ENCODE results near the gene SEC14L1.
A peak's percentile ranks its signal among the peaks of the same experiment; 100 is the strongest.

Gene SEC14L1

GRCh38 chr17:77206158-77206956 lies 65.6 kb downstream of the SEC14L1 start:
- TF ChIP-seq, protein P1, sequence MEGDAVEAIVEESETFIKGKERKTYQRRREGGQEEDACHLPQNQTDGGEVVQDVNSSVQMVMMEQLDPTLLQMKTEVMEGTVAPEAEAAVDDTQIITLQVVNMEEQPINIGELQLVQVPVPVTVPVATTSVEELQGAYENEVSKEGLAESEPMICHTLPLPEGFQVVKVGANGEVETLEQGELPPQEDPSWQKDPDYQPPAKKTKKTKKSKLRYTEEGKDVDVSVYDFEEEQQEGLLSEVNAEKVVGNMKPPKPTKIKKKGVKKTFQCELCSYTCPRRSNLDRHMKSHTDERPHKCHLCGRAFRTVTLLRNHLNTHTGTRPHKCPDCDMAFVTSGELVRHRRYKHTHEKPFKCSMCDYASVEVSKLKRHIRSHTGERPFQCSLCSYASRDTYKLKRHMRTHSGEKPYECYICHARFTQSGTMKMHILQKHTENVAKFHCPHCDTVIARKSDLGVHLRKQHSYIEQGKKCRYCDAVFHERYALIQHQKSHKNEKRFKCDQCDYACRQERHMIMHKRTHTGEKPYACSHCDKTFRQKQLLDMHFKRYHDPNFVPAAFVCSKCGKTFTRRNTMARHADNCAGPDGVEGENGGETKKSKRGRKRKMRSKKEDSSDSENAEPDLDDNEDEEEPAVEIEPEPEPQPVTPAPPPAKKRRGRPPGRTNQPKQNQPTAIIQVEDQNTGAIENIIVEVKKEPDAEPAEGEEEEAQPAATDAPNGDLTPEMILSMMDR (IDR thresholded peaks at IDR 0.05; ENCODE audit: low read depth, low read length): no peak
- H3K9me3 ChIP-seq (ENCODE audit: severe bottlenecking): no peaks in the 10 kb centered on the region
- no peak overlapping the region for H3K27ac ChIP-seq
- DNase-seq: no peak
- H3K4me3 ChIP-seq (ENCODE audit: low read depth, low read length): no peak overlapping the region
- H3K36me3 ChIP-seq: peaks cover 88% of the 10 kb centered on the region
- no peaks in the 10 kb centered on the region for H3K27me3 ChIP-seq (ENCODE audit: insufficient read depth, low read depth, severe bottlenecking)

DNA sequence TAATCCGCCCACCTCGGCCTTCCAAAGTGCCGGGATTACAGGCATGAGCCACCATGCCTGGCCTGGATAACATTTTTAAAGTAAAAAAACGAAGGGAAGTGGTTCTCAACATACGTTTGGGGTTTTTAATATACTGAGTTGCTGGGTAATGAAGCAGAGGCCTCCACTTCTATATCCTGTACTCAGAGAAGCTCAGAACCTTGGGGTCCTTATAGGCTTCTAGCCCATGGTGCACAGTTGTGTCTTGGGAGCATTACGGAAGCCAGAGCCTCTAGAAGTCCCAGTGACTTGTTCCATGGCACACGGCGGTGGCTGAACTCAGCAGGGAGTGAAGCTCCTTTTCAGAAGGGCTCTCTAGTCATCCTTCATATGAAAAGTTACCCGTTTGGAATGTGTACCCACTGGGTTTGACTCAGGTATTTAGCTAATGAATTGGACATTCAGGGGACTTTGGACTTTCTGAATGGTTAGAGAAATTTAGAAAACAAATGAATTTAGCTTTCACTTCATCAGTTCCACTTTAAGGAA lies 67.0 kb downstream of the SEC14L1 start:
- no peak overlapping the region for H3K4me3 ChIP-seq (ENCODE audit: low read depth, low read length)
- peaks cover 89% of the 10 kb centered on the region for H3K36me3 ChIP-seq
- TF ChIP-seq, protein P1 (IDR thresholded peaks at IDR 0.05; ENCODE audit: low read depth, low read length): no peak
- H3K27ac ChIP-seq: no peak overlapping the region
- no peak for DNase-seq
- no peaks in the 10 kb centered on the region for H3K27me3 ChIP-seq (ENCODE audit: insufficient read depth, low read depth, severe bottlenecking)
- H3K9me3 ChIP-seq (ENCODE audit: severe bottlenecking): no peaks in the 10 kb centered on the region

DNA sequence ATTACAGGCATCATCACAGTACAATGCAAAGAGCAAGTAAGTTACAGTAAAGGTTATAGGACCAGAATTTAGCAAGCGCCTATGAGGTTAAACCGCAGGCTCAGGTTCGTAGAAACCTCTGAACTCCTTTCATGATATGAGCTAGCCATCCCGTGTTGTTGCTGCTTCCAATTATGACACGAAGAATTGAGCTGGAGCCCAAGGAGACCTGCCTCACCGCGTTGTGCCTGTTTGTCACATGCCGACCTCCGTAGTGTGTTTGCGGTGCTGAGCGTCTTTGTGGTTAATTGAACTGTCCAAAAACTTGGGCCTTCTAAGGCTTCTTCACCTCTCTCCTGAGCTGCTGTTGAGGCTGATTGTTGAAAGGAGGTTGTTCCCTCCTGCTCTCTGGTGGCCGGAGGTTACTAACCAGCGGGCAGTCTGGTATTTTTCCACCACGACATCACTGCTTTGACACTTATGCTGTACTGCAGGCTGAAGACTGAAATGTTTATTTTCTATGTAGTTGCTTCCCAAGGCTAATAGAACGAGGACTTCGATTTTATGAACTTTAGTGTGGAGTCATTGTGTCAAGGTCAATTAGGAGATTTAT lies 67.5 kb downstream of the SEC14L1 start:
- Histone ChIP-seq H3K27ac (no peak overlapping the region), H3K27me3 (ENCODE audit: insufficient read depth, low read depth, severe bottlenecking) (no peaks in the 10 kb centered on the region), H3K4me3 (ENCODE audit: low read depth, low read length) (no peak overlapping the region), H3K9me3 (ENCODE audit: severe bottlenecking) (no peaks in the 10 kb centered on the region), H3K36me3 (peaks cover 91% of the 10 kb centered on the region)
- TF ChIP-seq, protein P1 (IDR thresholded peaks at IDR 0.05; ENCODE audit: low read depth, low read length): peak; percentile 31; the same call in 1 of the 2 replicates
- no peak for DNase-seq

DNA sequence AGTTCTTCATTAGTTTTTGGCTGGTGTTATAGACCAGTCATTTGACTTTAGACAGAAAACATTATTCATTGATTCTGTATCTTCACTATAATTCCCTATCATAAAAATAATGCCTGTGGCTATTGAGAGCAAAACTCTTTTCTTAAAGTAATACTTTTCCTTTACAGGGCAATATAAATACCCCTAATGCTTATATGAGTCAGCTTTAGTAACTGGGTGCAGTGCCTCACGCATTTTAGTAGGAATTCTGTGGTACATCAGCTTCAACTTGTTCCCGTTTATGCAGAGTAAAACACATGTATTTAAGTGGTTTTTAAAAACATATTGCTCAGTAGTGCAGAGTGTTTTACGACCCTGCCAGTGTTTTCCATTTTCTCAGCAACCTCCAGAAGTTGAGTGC lies 68.1 kb downstream of the SEC14L1 start:
- no peak overlapping the region for H3K27ac ChIP-seq
- no peak for DNase-seq
- peaks cover 91% of the 10 kb centered on the region for H3K36me3 ChIP-seq
- H3K27me3 ChIP-seq (ENCODE audit: insufficient read depth, low read depth, severe bottlenecking): no peaks in the 10 kb centered on the region
- TF ChIP-seq, protein P1 (IDR thresholded peaks at IDR 0.05; ENCODE audit: low read depth, low read length): no peak
- no peak overlapping the region for H3K4me3 ChIP-seq (ENCODE audit: low read depth, low read length)
- no peaks in the 10 kb centered on the region for H3K9me3 ChIP-seq (ENCODE audit: severe bottlenecking)

DNA sequence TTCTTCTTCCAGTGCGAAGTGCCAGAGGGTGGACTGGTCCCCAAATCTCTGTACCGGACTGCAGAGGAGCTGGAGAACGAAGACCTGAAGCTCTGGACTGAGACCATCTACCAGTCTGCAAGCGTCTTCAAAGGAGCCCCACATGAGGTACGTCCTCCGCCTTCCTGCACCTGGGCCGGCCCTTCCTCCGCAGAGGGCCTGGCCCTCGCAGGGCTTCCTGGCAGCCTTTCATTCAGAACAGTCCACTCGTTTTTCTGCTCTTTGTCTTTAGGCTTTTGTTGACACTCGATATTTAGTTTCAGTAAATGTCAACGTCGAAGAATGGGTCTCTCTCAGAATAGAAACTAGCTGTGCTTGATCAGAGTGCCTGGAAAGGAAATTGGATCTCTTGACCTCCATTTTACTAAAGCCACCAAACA lies 68.6 kb downstream of the SEC14L1 start:
- TF ChIP-seq, protein P1 (IDR thresholded peaks at IDR 0.05; ENCODE audit: low read depth, low read length): no peak
- Histone ChIP-seq H3K9me3 (ENCODE audit: severe bottlenecking) (no peaks in the 10 kb centered on the region), H3K4me3 (ENCODE audit: low read depth, low read length) (no peak overlapping the region), H3K36me3 (peaks cover 92% of the 10 kb centered on the region), H3K27me3 (ENCODE audit: insufficient read depth, low read depth, severe bottlenecking) (no peaks in the 10 kb centered on the region), H3K27ac (no peak overlapping the region)
- DNase-seq: no peak
